OCI-LY7 (cell line): Measurements from ENCODE around the gene SRL. TPM values are rescaled to one million over a fixed set of nuclear protein-coding genes. Genes with fewer than 3 reads are reported as not detected.

ENCODE experiments used
- BruUV-seq: library from RNA; stranded (reverse); fragments of 400-500 nt; replicated peaks from 2 replicates; lab custom pipeline; 2021; lab: Mats Ljungman, UMichigan
- CTCF ChIA-PET: fragments of 300-600 bp; sonication (Branson Sonifier 250); formaldehyde crosslinking; loops from one replicate; lab custom pipeline; 2022; ENCODE audit warnings: antibody characterized with exemption; ENCODE audit not compliant: unreplicated experiment; lab: Charles Lee
- POLR2A ChIA-PET: fragments of 300-600 bp; sonication (Branson Sonifier 250); formaldehyde crosslinking; loops from one replicate; lab custom pipeline; 2022; ENCODE audit warnings: antibody characterized with exemption; lab: Charles Lee
- DNase-seq: peaks from one replicate; pipeline ENCODE4 v3.0.0-alpha.2; 2015; ENCODE audit warnings: low spot score
- H2AFZ ChIP-seq: fragments of 200-600 bp; sonication (generic), shearing (Covaris generic); 2 replicates; pipeline ENCODE4 v1.6.1; 2014; ENCODE audit warnings: mild to moderate bottlenecking, antibody characterized with exemption, low read length, moderate library complexity
- H3K27ac ChIP-seq: fragments of 200-600 bp; sonication (generic); 2 replicates; pipeline ENCODE4 v1.5.1; 2014; ENCODE audit warnings: mixed run types, low read depth, mild to moderate bottlenecking, moderate library complexity, low read length, inconsistent platforms; ENCODE audit not compliant: poor library complexity, severe bottlenecking
- H3K36me3 ChIP-seq: fragments of 200-600 bp; sonication (generic); 2 replicates; pipeline ENCODE4 v1.6.1; 2014; ENCODE audit warnings: mild to moderate bottlenecking, antibody characterized with exemption, low read length, moderate library complexity, mixed read lengths; ENCODE audit not compliant: insufficient read depth
- H3K4me1 ChIP-seq: fragments of 200-600 bp; sonication (generic); 2 replicates; pipeline ENCODE4 v1.5.1; 2014; ENCODE audit warnings: mild to moderate bottlenecking, low read length; ENCODE audit not compliant: insufficient read depth, poor library complexity, severe bottlenecking
- H3K4me2 ChIP-seq: fragments of 200-600 bp; sonication (generic); 2 replicates; pipeline ENCODE4 v1.6.1; 2014; ENCODE audit warnings: mild to moderate bottlenecking, low read length
- H3K4me3 ChIP-seq: fragments of 200-600 bp; sonication (generic); 2 replicates; pipeline ENCODE4 v1.5.1; 2014; ENCODE audit warnings: mild to moderate bottlenecking, low read depth, low read length; ENCODE audit not compliant: poor library complexity, severe bottlenecking
- H3K79me2 ChIP-seq: fragments of 200-600 bp; sonication (generic); 2 replicates; pipeline ENCODE4 v1.6.1; 2016; ENCODE audit warnings: low read depth, mild to moderate bottlenecking, low read length, moderate library complexity, mixed read lengths; ENCODE audit not compliant: insufficient read depth
- H3K9me2 ChIP-seq: fragments of 200-600 bp; sonication (generic); 2 replicates; pipeline ENCODE4 v1.6.1; 2016; ENCODE audit warnings: mild to moderate bottlenecking, low read length, mixed read lengths; ENCODE audit not compliant: insufficient read depth
- H3K9me3 ChIP-seq: fragments of 200-600 bp; sonication (generic); 2 replicates; pipeline ENCODE4 v1.6.1; 2014; ENCODE audit warnings: mild to moderate bottlenecking, mixed run types, low read length, mixed read lengths
- H4K20me1 ChIP-seq: fragments of 200-600 bp; sonication (generic); 2 replicates; pipeline ENCODE4 v1.6.1; 2014; ENCODE audit warnings: mild to moderate bottlenecking, antibody characterized with exemption, low read length, moderate library complexity, mixed read lengths; ENCODE audit not compliant: insufficient read depth
- CTCF ChIP-seq: fragments of 200-600 bp; sonication (generic); conservative IDR thresholded peaks from 2 replicates; pipeline ENCODE4 v1.5.1; 2014; ENCODE audit warnings: mild to moderate bottlenecking, antibody characterized with exemption, low read length, moderate library complexity, mixed read lengths
- EZH2phosphoT487 ChIP-seq: fragments of 200-600 bp; sonication (generic); IDR thresholded peaks from 2 replicates; pipeline ENCODE4 v1.6.1; 2018; ENCODE audit warnings: low read depth, borderline replicate concordance, mild to moderate bottlenecking, mixed run types, antibody characterized with exemption, low read length, moderate library complexity, mixed read lengths
- intact Hi-C: fragments of 100-400 bp; cut with micrococcal nuclease; formaldehyde crosslinking; loops from one replicate; pipeline ENCODE4 v1.10.0; 2022; ENCODE audit not compliant: unreplicated experiment
- total RNA-seq, 2 experiments: library from RNA; depleted of rRNA in 1 of 2; stranded (reverse); fragments of >200 nt in 1 of 2; shearing (Covaris generic) in 1 of 2; gene quantifications; 2 replicates each; pipeline ENCODE4 v1.2.3, GENCODE V29; 2014 to 2022

The SRL gene
- total RNA-seq, 2 experiments from 2014 or later: not detected

GRCh38 chr16:4200781-4201137 is 41.1 kb downstream of the SRL start:
- no peak overlapping the region for H3K4me2 ChIP-seq
- H3K9me3 ChIP-seq: no peaks in the 10 kb centered on the region
- intact Hi-C loops: loop anchor here (1.0 kb wide), 1 partner anchor 130 kb away; no protein-coding TSS in a partner anchor
- no peaks in the 10 kb centered on the region for H3K9me2 ChIP-seq
- no peaks in the 10 kb centered on the region for H4K20me1 ChIP-seq
- H3K4me3 ChIP-seq: no peak overlapping the region
- no peaks in the 10 kb centered on the region for H3K4me1 ChIP-seq
- H2AFZ ChIP-seq: 0 out of 2 replicates have a peak overlapping the region, but pooled peaks have one; percentile 3
- no peaks in the 10 kb centered on the region for H3K79me2 ChIP-seq
- no TSS peak for BruUV-seq
- no peak for TF ChIP-seq CTCF
- no peak for TF ChIP-seq EZH2phosphoT487
- ChIA-PET POLR2A (no interaction called here), CTCF (no interaction called here)
- no peak overlapping the region for H3K27ac ChIP-seq
- no peaks in the 10 kb centered on the region for H3K36me3 ChIP-seq
- no peak for DNase-seq

- Histone ChIP-seq H3K79me2 (no peaks in the 10 kb centered on the region), H3K27ac (no peak overlapping the region), H3K36me3 (no peaks in the 10 kb centered on the region), H2AFZ (0 out of 2 replicates have a peak overlapping the region, but pooled peaks have one; percentile 3), H3K4me1 (no peaks in the 10 kb centered on the region), H3K4me3 (no peak overlapping the region), H3K4me2 (no peak overlapping the region), H3K9me3 (no peaks in the 10 kb centered on the region), H4K20me1 (no peaks in the 10 kb centered on the region), H3K9me2 (no peaks in the 10 kb centered on the region)
- peak; percentile 79 for TF ChIP-seq CTCF
- no peak for TF ChIP-seq EZH2phosphoT487
- POLR2A ChIA-PET: no interaction called here
- no TSS peak for BruUV-seq
- peak; percentile 56 for DNase-seq
- CTCF ChIA-PET: interaction anchor here (0.5 kb wide), 1 partner anchor 73 kb away, joined by 12 read pairs; the partner anchor contains the start of gene TFAP4
- intact Hi-C loops: loop anchor here (1.0 kb wide), 1 partner anchor 130 kb away; no protein-coding TSS in a partner anchor
Observed at GRCh38 chr16:4200000-4200780, 41.7 kb downstream of the SRL start.

GRCh38 chr16:4198816-4199215 is 43.1 kb downstream of the SRL start:
- H3K36me3 ChIP-seq: no peaks in the 10 kb centered on the region
- no peaks in the 10 kb centered on the region for H3K79me2 ChIP-seq
- TF ChIP-seq CTCF: no peak
- no peaks in the 10 kb centered on the region for H3K4me1 ChIP-seq
- no TSS peak for BruUV-seq
- H3K4me2 ChIP-seq: no peak overlapping the region
- H3K27ac ChIP-seq: no peak overlapping the region
- no peak overlapping the region for H2AFZ ChIP-seq
- ChIA-PET CTCF (no interaction called here), POLR2A (interaction anchor here (0.7 to 1.0 kb wide), 2 partner anchors 89 to 240 kb away, joined by 3 to 5 read pairs; no protein-coding TSS in a partner anchor)
- H3K9me3 ChIP-seq: no peaks in the 10 kb centered on the region
- intact Hi-C loops: no loop called here
- no peaks in the 10 kb centered on the region for H3K9me2 ChIP-seq
- no peak for DNase-seq
- no peak overlapping the region for H3K4me3 ChIP-seq
- no peaks in the 10 kb centered on the region for H4K20me1 ChIP-seq
